22Rv1 (cell line): Measurements from ENCODE around the gene PGC.

ENCODE experiments used
- CTCF ChIP-seq: fragments of 450-650 bp; IDR thresholded peaks from 2 replicates; pipeline ENCODE4 v1.5.1; 2017; ENCODE audit warnings: mild to moderate bottlenecking
- ZFX ChIP-seq: fragments of 450-650 bp; IDR thresholded peaks from 2 replicates; pipeline ENCODE4 v1.6.1; 2017; ENCODE audit warnings: antibody characterized with exemption, borderline replicate concordance

DNA sequence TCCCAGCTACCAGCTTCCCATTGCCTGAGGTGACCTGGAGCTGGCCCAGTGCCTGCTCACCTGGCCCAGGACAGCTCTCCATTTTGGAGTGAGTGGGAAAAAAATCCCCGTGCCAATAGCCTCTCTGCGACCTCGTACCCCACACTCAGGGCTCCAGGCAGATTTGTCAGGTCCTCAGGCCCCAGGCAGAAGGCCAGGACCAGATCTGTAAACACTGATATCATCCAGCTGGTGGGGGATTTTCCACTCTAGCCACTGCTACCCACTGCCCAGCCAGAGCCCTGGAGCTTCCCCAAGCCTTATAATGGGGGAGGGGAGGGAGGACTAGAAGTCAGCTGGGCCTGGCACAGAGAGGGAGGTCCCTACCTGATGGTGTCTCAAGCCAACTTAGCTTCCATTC is 1.3 kb upstream of the PGC start:
- no peak for TF ChIP-seq CTCF
- no peak for TF ChIP-seq ZFX
